ENCODE measurements around the gene PDGFD.

Gene PDGFD

GRCh38 chr11:103944251-103944940 lies 219.6 kb downstream of the PDGFD start:
- Histone ChIP-seq H3K27ac (ENCODE audit: low read length) (no peak overlapping the region), H3K36me3 (ENCODE audit: control insufficient read depth, low read depth, low read length) (no peaks in the 10 kb centered on the region), H3K9ac (ENCODE audit: low read length) (no peak overlapping the region), H3K4me1 (ENCODE audit: control insufficient read depth, low read depth, low read length) (no peaks in the 10 kb centered on the region), H3K4me3 (ENCODE audit: low read length) (no peak overlapping the region), H3K27me3 (ENCODE audit: control insufficient read depth, insufficient read depth, low read length) (no peaks in the 10 kb centered on the region), H3K9me3 (ENCODE audit: control insufficient read depth, low read depth, low read length) (no peaks in the 10 kb centered on the region)

GRCh38 chr11:103942646-103943045 lies 221.3 kb downstream of the PDGFD start:
- Histone ChIP-seq H3K4me3 (ENCODE audit: low read length) (no peak overlapping the region), H3K9ac (ENCODE audit: low read length) (no peak overlapping the region), H3K36me3 (ENCODE audit: control insufficient read depth, low read depth, low read length) (no peaks in the 10 kb centered on the region), H3K27ac (ENCODE audit: low read length) (no peak overlapping the region), H3K27me3 (ENCODE audit: control insufficient read depth, insufficient read depth, low read length) (no peaks in the 10 kb centered on the region), H3K4me1 (ENCODE audit: control insufficient read depth, low read depth, low read length) (no peaks in the 10 kb centered on the region), H3K9me3 (ENCODE audit: control insufficient read depth, low read depth, low read length) (no peaks in the 10 kb centered on the region)

- Histone ChIP-seq H3K4me3 (ENCODE audit: low read length) (no peak overlapping the region), H3K27me3 (ENCODE audit: control insufficient read depth, insufficient read depth, low read length) (no peaks in the 10 kb centered on the region), H3K9me3 (ENCODE audit: control insufficient read depth, low read depth, low read length) (no peaks in the 10 kb centered on the region), H3K4me1 (ENCODE audit: control insufficient read depth, low read depth, low read length) (no peaks in the 10 kb centered on the region), H3K9ac (ENCODE audit: low read length) (no peak overlapping the region), H3K27ac (ENCODE audit: low read length) (no peak overlapping the region), H3K36me3 (ENCODE audit: control insufficient read depth, low read depth, low read length) (no peaks in the 10 kb centered on the region)
These were observed 223.4 kb downstream of the PDGFD start for GRCh38 chr11:103940551-103940950.

- Histone ChIP-seq H3K4me1 (ENCODE audit: control insufficient read depth, low read depth, low read length) (no peaks in the 10 kb centered on the region), H3K9ac (ENCODE audit: low read length) (no peak overlapping the region), H3K36me3 (ENCODE audit: control insufficient read depth, low read depth, low read length) (no peaks in the 10 kb centered on the region), H3K27me3 (ENCODE audit: control insufficient read depth, insufficient read depth, low read length) (no peaks in the 10 kb centered on the region), H3K27ac (ENCODE audit: low read length) (no peak overlapping the region), H3K4me3 (ENCODE audit: low read length) (no peak overlapping the region), H3K9me3 (ENCODE audit: control insufficient read depth, low read depth, low read length) (no peaks in the 10 kb centered on the region)
These were observed 224.3 kb downstream of the PDGFD start for GRCh38 chr11:103939694-103940093.

- H3K4me1 ChIP-seq (ENCODE audit: control insufficient read depth, low read depth, low read length): no peaks in the 10 kb centered on the region
- H3K4me3 ChIP-seq (ENCODE audit: low read length): no peak overlapping the region
- H3K27ac ChIP-seq (ENCODE audit: low read length): no peak overlapping the region
- no peaks in the 10 kb centered on the region for H3K27me3 ChIP-seq (ENCODE audit: control insufficient read depth, insufficient read depth, low read length)
- H3K36me3 ChIP-seq (ENCODE audit: control insufficient read depth, low read depth, low read length): no peaks in the 10 kb centered on the region
- H3K9me3 ChIP-seq (ENCODE audit: control insufficient read depth, low read depth, low read length): no peaks in the 10 kb centered on the region
- no peak overlapping the region for H3K9ac ChIP-seq (ENCODE audit: low read length)
These were observed 227.9 kb downstream of the PDGFD start for GRCh38 chr11:103936059-103936458.

GRCh38 chr11:103935219-103935618 lies 228.7 kb downstream of the PDGFD start:
- H3K27ac ChIP-seq (ENCODE audit: low read length): no peak overlapping the region

GRCh38 chr11:103929170-103929903 lies 234.6 kb downstream of the PDGFD start:
- H3K4me3 ChIP-seq (ENCODE audit: low read length): no peak overlapping the region
- H3K9me3 ChIP-seq (ENCODE audit: control insufficient read depth, low read depth, low read length): no peaks in the 10 kb centered on the region
- no peaks in the 10 kb centered on the region for H3K27me3 ChIP-seq (ENCODE audit: control insufficient read depth, insufficient read depth, low read length)
- H3K27ac ChIP-seq (ENCODE audit: low read length): no peak overlapping the region
- no peaks in the 10 kb centered on the region for H3K4me1 ChIP-seq (ENCODE audit: control insufficient read depth, low read depth, low read length)
- no peaks in the 10 kb centered on the region for H3K36me3 ChIP-seq (ENCODE audit: control insufficient read depth, low read depth, low read length)
- H3K9ac ChIP-seq (ENCODE audit: low read length): no peak overlapping the region

More at GRCh38 chr11:103935219-103935618, 228.7 kb downstream of the PDGFD start:
- Histone ChIP-seq H3K9me3 (ENCODE audit: control insufficient read depth, low read depth, low read length) (no peaks in the 10 kb centered on the region), H3K9ac (ENCODE audit: low read length) (no peak overlapping the region), H3K4me1 (ENCODE audit: control insufficient read depth, low read depth, low read length) (no peaks in the 10 kb centered on the region), H3K4me3 (ENCODE audit: low read length) (no peak overlapping the region), H3K27me3 (ENCODE audit: control insufficient read depth, insufficient read depth, low read length) (no peaks in the 10 kb centered on the region), H3K36me3 (ENCODE audit: control insufficient read depth, low read depth, low read length) (no peaks in the 10 kb centered on the region)

- H3K4me3 ChIP-seq (ENCODE audit: low read length): no peak overlapping the region
- H3K9me3 ChIP-seq (ENCODE audit: control insufficient read depth, low read depth, low read length): no peaks in the 10 kb centered on the region
- H3K36me3 ChIP-seq (ENCODE audit: control insufficient read depth, low read depth, low read length): no peaks in the 10 kb centered on the region
- no peak overlapping the region for H3K9ac ChIP-seq (ENCODE audit: low read length)
- no peak overlapping the region for H3K27ac ChIP-seq (ENCODE audit: low read length)
- no peaks in the 10 kb centered on the region for H3K27me3 ChIP-seq (ENCODE audit: control insufficient read depth, insufficient read depth, low read length)
- H3K4me1 ChIP-seq (ENCODE audit: control insufficient read depth, low read depth, low read length): no peaks in the 10 kb centered on the region
These were observed 235.2 kb downstream of the PDGFD start for GRCh38 chr11:103928802-103929161.

- Histone ChIP-seq H3K9ac (ENCODE audit: low read length) (no peak overlapping the region), H3K4me3 (ENCODE audit: low read length) (no peak overlapping the region), H3K27me3 (ENCODE audit: control insufficient read depth, insufficient read depth, low read length) (no peaks in the 10 kb centered on the region), H3K4me1 (ENCODE audit: control insufficient read depth, low read depth, low read length) (no peaks in the 10 kb centered on the region), H3K27ac (ENCODE audit: low read length) (no peak overlapping the region), H3K36me3 (ENCODE audit: control insufficient read depth, low read depth, low read length) (no peaks in the 10 kb centered on the region), H3K9me3 (ENCODE audit: control insufficient read depth, low read depth, low read length) (no peaks in the 10 kb centered on the region)
These were observed 235.7 kb downstream of the PDGFD start for GRCh38 chr11:103928040-103928801.

- H3K27me3 ChIP-seq (ENCODE audit: control insufficient read depth, insufficient read depth, low read length): no peaks in the 10 kb centered on the region
- H3K36me3 ChIP-seq (ENCODE audit: control insufficient read depth, low read depth, low read length): no peaks in the 10 kb centered on the region
- no peak overlapping the region for H3K4me3 ChIP-seq (ENCODE audit: low read length)
- H3K27ac ChIP-seq (ENCODE audit: low read length): no peak overlapping the region
- no peaks in the 10 kb centered on the region for H3K4me1 ChIP-seq (ENCODE audit: control insufficient read depth, low read depth, low read length)
- H3K9ac ChIP-seq (ENCODE audit: low read length): no peak overlapping the region
- H3K9me3 ChIP-seq (ENCODE audit: control insufficient read depth, low read depth, low read length): no peaks in the 10 kb centered on the region
These were observed 236.4 kb downstream of the PDGFD start for GRCh38 chr11:103927535-103927934.

GRCh38 chr11:103926990-103927389 lies 237.0 kb downstream of the PDGFD start:
- H3K27ac ChIP-seq (ENCODE audit: low read length): no peak overlapping the region
- H3K36me3 ChIP-seq (ENCODE audit: control insufficient read depth, low read depth, low read length): no peaks in the 10 kb centered on the region
- no peaks in the 10 kb centered on the region for H3K27me3 ChIP-seq (ENCODE audit: control insufficient read depth, insufficient read depth, low read length)
- no peak overlapping the region for H3K9ac ChIP-seq (ENCODE audit: low read length)
- no peaks in the 10 kb centered on the region for H3K9me3 ChIP-seq (ENCODE audit: control insufficient read depth, low read depth, low read length)
- no peaks in the 10 kb centered on the region for H3K4me1 ChIP-seq (ENCODE audit: control insufficient read depth, low read depth, low read length)
- no peak overlapping the region for H3K4me3 ChIP-seq (ENCODE audit: low read length)

Data from iPS-18a (cell line).